H9 (cell line): ENCODE data around the gene FREM2. TPM values are rescaled to one million over a fixed set of nuclear protein-coding genes. Genes with fewer than 3 reads are reported as not detected.

Experiments
- DNase-seq: peaks from one replicate; pipeline ENCODE4 v3.0.0-alpha.2; 2017
- H2AFZ ChIP-seq: one replicate; pipeline ENCODE4 v1.6.1; 2013; ENCODE audit warnings: mild to moderate bottlenecking, low read length, control low read depth, moderate library complexity
- H2AK5ac ChIP-seq: 2 replicates; pipeline ENCODE4 v1.6.1; 2013; ENCODE audit warnings: low read length, control low read depth, mixed read lengths; ENCODE audit not compliant: insufficient read length
- H2BK120ac ChIP-seq: one replicate; pipeline ENCODE4 v1.6.1; 2013; ENCODE audit warnings: low read depth, mild to moderate bottlenecking, low read length, control low read depth, inconsistent platforms; ENCODE audit not compliant: poor library complexity, severe bottlenecking
- H2BK12ac ChIP-seq: 2 replicates; pipeline ENCODE4 v1.6.1; 2013; ENCODE audit warnings: low read length, control low read depth, mixed read lengths, low read depth; ENCODE audit not compliant: insufficient read length
- H2BK15ac ChIP-seq: 2 replicates; pipeline ENCODE4 v1.6.1; 2013; ENCODE audit warnings: low read depth, low read length, control low read depth
- H2BK20ac ChIP-seq: one replicate; pipeline ENCODE4 v1.6.1; 2013; ENCODE audit warnings: low read depth, mild to moderate bottlenecking, low read length, control low read depth, inconsistent platforms; ENCODE audit not compliant: poor library complexity, severe bottlenecking
- H2BK5ac ChIP-seq: 2 replicates; pipeline ENCODE4 v1.6.1; 2013; ENCODE audit warnings: low read length, control low read depth, mixed read lengths; ENCODE audit not compliant: insufficient read length
- H3K14ac ChIP-seq: 2 replicates; pipeline ENCODE4 v1.6.1; 2013; ENCODE audit warnings: low read length, control low read depth; ENCODE audit not compliant: insufficient read depth
- H3K18ac ChIP-seq: 2 replicates; pipeline ENCODE4 v1.6.1; 2013; ENCODE audit warnings: low read depth, mild to moderate bottlenecking, mixed read lengths, low read length, control low read depth; ENCODE audit not compliant: insufficient read length
- H3K23ac ChIP-seq: 2 replicates; pipeline ENCODE4 v1.6.1; 2013; ENCODE audit warnings: low read length, control low read depth, mixed read lengths, low read depth; ENCODE audit not compliant: insufficient read length
- H3K23me2 ChIP-seq: 2 replicates; pipeline ENCODE4 v1.6.1; 2013; ENCODE audit warnings: low read depth, mild to moderate bottlenecking, mixed read lengths, low read length, control low read depth; ENCODE audit not compliant: insufficient read length, poor library complexity, severe bottlenecking
- H3K27ac ChIP-seq: 2 replicates; pipeline ENCODE4 v1.5.1; 2013; ENCODE audit warnings: low read length, control low read depth, mixed read lengths, low read depth; ENCODE audit not compliant: insufficient read length
- H3K27me3 ChIP-seq: 2 replicates; pipeline ENCODE4 v1.6.1; 2013; ENCODE audit warnings: low read length, control low read depth, inconsistent platforms; ENCODE audit not compliant: insufficient read depth
- H3K4ac ChIP-seq: 2 replicates; pipeline ENCODE4 v1.6.1; 2013; ENCODE audit warnings: low read depth, mild to moderate bottlenecking, control low read depth, inconsistent platforms, low read length, moderate library complexity
- H3K4me1 ChIP-seq: 2 replicates; pipeline ENCODE4 v1.6.1; 2013; ENCODE audit warnings: low read length, control low read depth, inconsistent platforms; ENCODE audit not compliant: insufficient read depth
- H3K4me2 ChIP-seq: 2 replicates; pipeline ENCODE4 v1.6.1; 2013; ENCODE audit warnings: low read length, control low read depth, mixed read lengths; ENCODE audit not compliant: insufficient read length, insufficient read depth
- H3K56ac ChIP-seq: 2 replicates; pipeline ENCODE4 v1.6.1; 2013; ENCODE audit warnings: low read depth, mild to moderate bottlenecking, mixed read lengths, low read length, control low read depth; ENCODE audit not compliant: insufficient read length
- H3K79me1 ChIP-seq: 2 replicates; pipeline ENCODE4 v1.6.1; 2013; ENCODE audit warnings: low read depth, mild to moderate bottlenecking, moderate library complexity, low read length, control low read depth, inconsistent platforms; ENCODE audit not compliant: insufficient read depth, poor library complexity, severe bottlenecking
- H3K79me2 ChIP-seq: 2 replicates; pipeline ENCODE4 v1.6.1; 2013; ENCODE audit warnings: low read length, control low read depth, inconsistent platforms; ENCODE audit not compliant: insufficient read depth
- H3K9ac ChIP-seq: 2 replicates; pipeline ENCODE4 v1.6.1; 2013; ENCODE audit warnings: low read length, control low read depth, mixed read lengths; ENCODE audit not compliant: insufficient read length; ENCODE audit errors: extremely low read depth
- H3K9me3 ChIP-seq: one replicate; pipeline ENCODE4 v1.6.1; 2013; ENCODE audit warnings: low read depth, low read length, inconsistent platforms; ENCODE audit not compliant: control insufficient read depth
- H3T11ph ChIP-seq: one replicate; pipeline ENCODE4 v1.6.1; 2013; ENCODE audit warnings: mild to moderate bottlenecking, low read length, control low read depth, inconsistent platforms
- H4K20me1 ChIP-seq: one replicate; pipeline ENCODE4 v1.6.1; 2013; ENCODE audit not compliant: control insufficient read depth, insufficient read length, insufficient read depth
- H4K5ac ChIP-seq: 2 replicates; pipeline ENCODE4 v1.6.1; 2013; ENCODE audit warnings: low read depth, mild to moderate bottlenecking, mixed read lengths, low read length, control low read depth; ENCODE audit not compliant: insufficient read length
- H4K8ac ChIP-seq: replicated peaks from 2 replicates; pipeline ENCODE4 v1.6.1; 2013; ENCODE audit warnings: low read length, control low read depth, mixed read lengths, low read depth; ENCODE audit not compliant: insufficient read length
- H4K91ac ChIP-seq: 2 replicates; pipeline ENCODE4 v1.6.1; 2013; ENCODE audit warnings: low read depth, mild to moderate bottlenecking, moderate library complexity, mixed read lengths, low read length, control low read depth; ENCODE audit not compliant: insufficient read length
- H3K27ac Mint-ChIP-seq, 3 experiments: 2 replicates in 2 of 3; 3 replicates in 1 of 3; pipeline ENCODE4 v1.8.0; 2020 to 2021; ENCODE audit warnings: mixed read lengths in 3 of 3, mild to moderate bottlenecking in 1 of 3, moderate library complexity in 1 of 3
- H3K27me3 Mint-ChIP-seq: 2 replicates; pipeline ENCODE4 v1.8.0; 2021; ENCODE audit warnings: low read depth, mild to moderate bottlenecking, moderate library complexity, mixed read lengths
- H3K36me3 Mint-ChIP-seq, 3 experiments: 2 replicates in 2 of 3; 3 replicates in 1 of 3; pipeline ENCODE4 v1.8.0; 2020 to 2021; ENCODE audit warnings: low read depth in 3 of 3, mixed read lengths in 3 of 3; ENCODE audit not compliant: insufficient read depth in 1 of 3
- H3K4me1 Mint-ChIP-seq, 2 experiments: 2 replicates each; pipeline ENCODE4 v1.8.0; 2020; ENCODE audit warnings: mixed read lengths in 2 of 2
- H3K4me3 Mint-ChIP-seq, 2 experiments: 2 replicates in 1 of 2; 3 replicates in 1 of 2; pipeline ENCODE4 v1.8.0; 2020 to 2021; ENCODE audit warnings: mild to moderate bottlenecking in 2 of 2, mixed read lengths in 2 of 2, moderate library complexity in 1 of 2
- H3K9me3 Mint-ChIP-seq, 2 experiments: 2 replicates in 1 of 2; 3 replicates in 1 of 2; pipeline ENCODE4 v1.8.0; 2020; ENCODE audit warnings: mild to moderate bottlenecking in 2 of 2, mixed read lengths in 2 of 2, moderate library complexity in 1 of 2
- CTCF ChIP-seq: fragments of 200-600 bp; sonication (generic); conservative IDR thresholded peaks from 3 replicates; pipeline ENCODE4 v1.8.0; 2021; ENCODE audit warnings: antibody characterized with exemption, mild to moderate bottlenecking
- WGBS: extraction: QIAGEN DNeasy Blood & Tissue Kit; methylation state at CpG from one replicate; pipeline ENCODE4 v1.1.7; 2013; ENCODE audit warnings: missing lambda C conversion rate, low lambda C conversion rate, mixed read lengths; ENCODE audit not compliant: insufficient read length; ENCODE audit errors: extremely low coverage; 5-methylcytosine and 5-hydroxymethylcytosine counted together
- total RNA-seq: library from RNA; stranded (reverse); gene quantifications from 2 replicates; pipeline ENCODE4 v1.2.1, GENCODE V29; 2021

Gene FREM2
- total RNA-seq, 1 experiment from 2014 or later, result 16.0 TPM

- no peak for TF ChIP-seq CTCF
- H4K8ac ChIP-seq, result no peak overlapping the region
- no peak overlapping the region for H3K27ac Mint-ChIP-seq
- no peaks in the 10 kb centered on the region for H3K9me3 ChIP-seq
- no peaks in the 10 kb centered on the region for H3K9me3 Mint-ChIP-seq
- H3K23ac ChIP-seq, result no peak overlapping the region
- no peak overlapping the region for H2BK5ac ChIP-seq
- H2BK12ac ChIP-seq, result no peak overlapping the region
- no peak overlapping the region for H3K14ac ChIP-seq
- no peak for DNase-seq
- H3K23me2 ChIP-seq, result no peaks in the 10 kb centered on the region
- no peaks in the 10 kb centered on the region for H3K79me1 ChIP-seq
- no peak overlapping the region for H4K5ac ChIP-seq
- no peak overlapping the region for H2BK15ac ChIP-seq
- no peaks in the 10 kb centered on the region for H3K4me1 ChIP-seq
- H3K36me3 Mint-ChIP-seq, result no peaks in the 10 kb centered on the region
- H3K56ac ChIP-seq, result no peak overlapping the region
- no peak overlapping the region for H2BK120ac ChIP-seq
- H4K20me1 ChIP-seq, result no peaks in the 10 kb centered on the region
- no peak overlapping the region for H3K18ac ChIP-seq
- H2AK5ac ChIP-seq, result no peak overlapping the region
- no peak overlapping the region for H4K91ac ChIP-seq
- H3K27ac ChIP-seq, result no peak overlapping the region
- no peaks in the 10 kb centered on the region for H3K4me1 Mint-ChIP-seq
- no peaks in the 10 kb centered on the region for H3K27me3 ChIP-seq
- H3K4me2 ChIP-seq, result no peak overlapping the region
- H2AFZ ChIP-seq, result no peak overlapping the region
- no peak overlapping the region for H3K4me3 Mint-ChIP-seq
- H3T11ph ChIP-seq, result no peak overlapping the region
- no peak overlapping the region for H3K4ac ChIP-seq
- H3K79me2 ChIP-seq, result no peaks in the 10 kb centered on the region
- no peak overlapping the region for H2BK20ac ChIP-seq
- no peak overlapping the region for H3K9ac ChIP-seq
- WGBS, result 100% methylated on average over 1 of the region's 6 CpGs
- no peaks in the 10 kb centered on the region for H3K27me3 Mint-ChIP-seq
Measured at GRCh38 chr13:38667526-38668109, 19.3 kb upstream of the FREM2 start.
